K562 (cell line): ENCODE results near the gene RPS10. TPM values are rescaled to one million over a fixed set of nuclear protein-coding genes. Genes with fewer than 3 reads are reported as not detected.

Experiments
- ATAC-seq: fragments of 200-7000 bp; cut with Tn5 transposase; 3 replicates; pipeline ENCODE4 v1.9.1; 2020; ENCODE audit warnings: moderate library complexity
- BruUV-seq: library from RNA; stranded (reverse); fragments of 400-500 nt; replicated peaks from 2 replicates; lab custom pipeline; 2021; lab: Mats Ljungman, UMichigan
- CTCF ChIA-PET: fragments of 300-600 bp; formaldehyde crosslinking; extraction: SDS; loops from one replicate; lab custom pipeline; 2021; ENCODE audit warnings: low intra/inter-chr PET ratio; lab: Yijun Ruan, JAX
- POLR2A ChIA-PET: fragments of 300-600, 350-650 bp; sonication (Branson Sonifier 250); formaldehyde crosslinking; extraction: SDS; loops from one replicate; lab custom pipeline; 2021; ENCODE audit warnings: antibody characterized with exemption, inconsistent platforms; lab: Yijun Ruan, JAX
- DNase-seq, 4 experiments: peaks; one replicate each; pipeline versions ENCODE4 v3.0.0 to v3.0.0-alpha.2; 2011 to 2018; ENCODE audit warnings: low spot score in 3 of 4, mixed read lengths in 3 of 4; ENCODE audit errors: extremely low read depth in 1 of 4
- FAIRE-seq: peaks from 2 replicates; lab custom pipeline; 2011; peaks lifted over from hg19 to GRCh38; lab: Jason Lieb, UNC
- H2AFZ ChIP-seq: 2 replicates; pipeline ENCODE4 v1.6.0; 2011; ENCODE audit warnings: low read depth, low read length, control low read depth, inconsistent platforms
- H3K27ac ChIP-seq: fragments of 200-600 bp; 3 replicates; pipeline ENCODE4 v1.8.0; 2011; ENCODE audit warnings: low read depth, mild to moderate bottlenecking, control low read depth, inconsistent platforms, low read length, moderate library complexity, mixed read lengths; ENCODE audit errors: extremely low read depth
- H3K27me3 ChIP-seq, 2 experiments: fragments of 300-600 bp in 1 of 2; 2 replicates in 1 of 2; 3 replicates in 1 of 2; pipeline versions ENCODE4 v1.6.0 to v1.8.0; 2011; ENCODE audit warnings: inconsistent platforms in 2 of 2, low read length in 2 of 2, mild to moderate bottlenecking in 1 of 2, mixed read lengths in 1 of 2, moderate library complexity in 1 of 2; ENCODE audit not compliant: control insufficient read depth in 2 of 2, insufficient read depth in 2 of 2
- H3K36me3 ChIP-seq: fragments of 300-600 bp; 3 replicates; pipeline ENCODE4 v1.8.0; 2011; ENCODE audit warnings: mild to moderate bottlenecking, low read length, inconsistent platforms; ENCODE audit not compliant: control insufficient read depth, insufficient read depth
- H3K4me1 ChIP-seq, 2 experiments: fragments of 200-600 bp in 1 of 2; replicated peaks in 1 of 2; 2 replicates in 1 of 2; 3 replicates in 1 of 2; pipeline versions ENCODE4 v1.5.1 to v1.8.0; 2011; ENCODE audit warnings: inconsistent platforms in 2 of 2, low read length in 2 of 2, mild to moderate bottlenecking in 1 of 2, mixed read lengths in 1 of 2, moderate library complexity in 1 of 2; ENCODE audit not compliant: control insufficient read depth in 2 of 2, insufficient read depth in 2 of 2
- H3K4me2 ChIP-seq: 2 replicates; pipeline ENCODE4 v1.6.1; 2011; ENCODE audit warnings: low read length, control low read depth, inconsistent platforms, mixed read lengths; ENCODE audit not compliant: insufficient read depth
- H3K4me3 ChIP-seq: fragments of 200-600 bp; sonication (generic), shearing (Covaris generic); 2 replicates; pipeline ENCODE4 v1.5.1; 2016; ENCODE audit warnings: control low read depth, inconsistent platforms
- H3K79me2 ChIP-seq: fragments of 200-600 bp; 3 replicates; pipeline ENCODE4 v1.8.0; 2011; ENCODE audit warnings: low read length, inconsistent platforms; ENCODE audit not compliant: control insufficient read depth, insufficient read depth
- H3K9ac ChIP-seq, 2 experiments: 2 replicates each; pipeline versions ENCODE4 v1.6.0 to v1.6.1; 2011; ENCODE audit warnings: low read depth in 2 of 2, low read length in 2 of 2, control low read depth in 1 of 2, inconsistent platforms in 1 of 2, mild to moderate bottlenecking in 1 of 2, mixed read lengths in 1 of 2; ENCODE audit not compliant: insufficient read depth in 1 of 2
- H3K9me1 ChIP-seq: one replicate; pipeline ENCODE4 v1.6.0; 2011; ENCODE audit warnings: inconsistent platforms, mild to moderate bottlenecking, low read length, moderate library complexity; ENCODE audit not compliant: control insufficient read depth, insufficient read depth
- H3K9me3 ChIP-seq: replicated peaks from 2 replicates; pipeline ENCODE4 v1.5.1; 2011; ENCODE audit warnings: low read depth, low read length, inconsistent platforms; ENCODE audit not compliant: control insufficient read depth, insufficient read depth
- H4K20me1 ChIP-seq: replicated peaks from 2 replicates; pipeline ENCODE4 v1.6.1; 2011; ENCODE audit warnings: low read length, inconsistent platforms, mixed read lengths; ENCODE audit not compliant: control insufficient read depth, insufficient read depth
- CTBP1 ChIP-seq: fragments of 450-650 bp; IDR thresholded peaks from 2 replicates; pipeline ENCODE4 v1.6.1; 2016; ENCODE audit warnings: borderline replicate concordance
- FOS ChIP-seq: IDR thresholded peaks from 3 replicates; pipeline ENCODE4 v1.6.1; 2011; ENCODE audit not compliant: insufficient read length; ENCODE audit errors: extremely low read depth
- GATA2 ChIP-seq: sonication (generic); formaldehyde crosslinking; IDR thresholded peaks from 2 replicates; pipeline ENCODE4 v1.4.0; 2020; ENCODE audit warnings: mild to moderate bottlenecking, missing genetic modification reagents
- MAZ ChIP-seq, 2 experiments: fragments of 450-650 bp in 1 of 2; sonication (generic) in 1 of 2; formaldehyde crosslinking; IDR thresholded peaks in 1 of 2; conservative IDR thresholded peaks in 1 of 2; 2 replicates each; pipeline versions ENCODE4 v1.4.0 to v1.5.0; 2020; ENCODE audit warnings: mild to moderate bottlenecking in 1 of 2, missing genetic modification reagents in 1 of 2
- MLLT1 ChIP-seq, 2 experiments: fragments of 450-650 bp; IDR thresholded peaks; 2 replicates each; pipeline ENCODE4 v1.6.1; 2016
- RBFOX2 ChIP-seq: fragments of 200-400 bp; formaldehyde crosslinking; IDR thresholded peaks from 2 replicates; pipeline ENCODE4 v1.6.1; 2017; ENCODE audit warnings: low read depth, mild to moderate bottlenecking, low read length, moderate library complexity
- ZSCAN32 ChIP-seq: fragments of 450-650 bp; formaldehyde crosslinking; IDR thresholded peaks from 2 replicates; pipeline ENCODE4 v1.4.0; 2020; ENCODE audit warnings: mild to moderate bottlenecking, moderate library complexity
- WGBS: fragments of 100-300 bp; shearing (Covaris generic); methylation state at CpG from one replicate; pipeline ENCODE4 v1.1.6; 2016; ENCODE audit warnings: low coverage, mixed read lengths; ENCODE audit not compliant: insufficient coverage; ENCODE audit errors: missing lambda C conversion rate; 5-methylcytosine and 5-hydroxymethylcytosine counted together
- in situ Hi-C: fragments of 300-500 bp; cut with MboI; formaldehyde crosslinking; loops from 4 replicates; pipeline ENCODE4 v1.15.0; 2018; ENCODE audit warnings: inconsistent platforms, mixed read lengths
- intact Hi-C: fragments of 100-400 bp; cut with micrococcal nuclease; formaldehyde crosslinking; loops from 2 replicates; pipeline ENCODE4 v1.14.2; 2022
- polyA plus RNA-seq, 8 experiments: library from polyadenylated mRNA; depleted of rRNA in 4 of 8; stranded (reverse) in 5 of 8; unstranded in 3 of 8; fragments of >200 nt; fragmentation: Nextera tagmentation in 2 of 8; fragmentation: Illumina TruSeq in 1 of 8; extraction: Ambion mirVana in 2 of 8; extraction: Trizol in 1 of 8; gene quantifications; 2 replicates each; pipeline versions ENCODE4 v1.2.1 to v1.2.3, GENCODE V29; 2011 to 2014; ENCODE audit warnings: inconsistent platforms in 1 of 8, missing spikeins in 1 of 8
- total RNA-seq, 7 experiments: library from RNA; depleted of rRNA in 6 of 7; stranded (reverse); fragments of >200 nt in 6 of 7; fragmentation: Illumina TruSeq in 2 of 7; extraction: Trizol in 2 of 7; gene quantifications; 2 replicates each; pipeline versions ENCODE4 v1.2.1 to v1.2.3, GENCODE V29; 2011 to 2021; ENCODE audit warnings: low replicate concordance in 1 of 7
- TF ChIP-seq, protein P1 (sequence below): sonication (generic); IDR thresholded peaks from 2 replicates; pipeline ENCODE4 v1.6.1; 2016
- TF ChIP-seq, protein P2 (sequence below): fragments of 450-650 bp; IDR thresholded peaks from 2 replicates; pipeline ENCODE4 v1.6.1; 2016; ENCODE audit warnings: mild to moderate bottlenecking
- TF ChIP-seq, protein P3 (sequence below): fragments of 450-650 bp; IDR thresholded peaks from 2 replicates; pipeline ENCODE4 v1.6.1; 2016; ENCODE audit warnings: borderline replicate concordance

RPS10 gene
- total and polyA plus RNA-seq, 9 of the 15 experiments (the other 6 are each of a cell fraction or from before 2014, with no cell fraction given) = 2,680 to 5,251 (median 3,876) TPM

- peak overlapping the region; percentile 59 to 85; a peak in 3 of 4 replicates for H3K9ac ChIP-seq
- peak overlapping the region; percentile 91 for H3K4me2 ChIP-seq
- H3K9me1 ChIP-seq = no peaks in the 10 kb centered on the region
- H3K4me3 ChIP-seq = peak overlapping the region; percentile 91
- DNase-seq (peak in 2 of 4 experiments; percentile 36 to 64), ATAC-seq (peak; percentile 22), FAIRE-seq (peak; percentile 15)
- ChIA-PET CTCF (interaction anchor here (0.7 to 3.1 kb wide), 2 partner anchors 141 to 204 kb away, joined by 3 to 15 read pairs; partner anchors contain the start of gene SMIM29), POLR2A (interaction anchor here (0.6 to 2.2 kb wide), 16 partner anchors 8 to 167 kb away, joined by 3 to 9 read pairs (median 3); no protein-coding TSS in a partner anchor)
- intact Hi-C loops (loop anchor here (2.0 to 10.0 kb wide), 2 partner anchors 66 to 116 kb away; no protein-coding TSS in a partner anchor), in situ Hi-C loops (no loop called here)
- H3K27me3 ChIP-seq = no peaks in the 10 kb centered on the region
- peak overlapping the region; percentile 96 for H3K27ac ChIP-seq
- 4% methylated on average over 14 of the region's 14 CpGs for WGBS
- no peaks in the 10 kb centered on the region for H3K9me3 ChIP-seq
- peak overlapping the region; percentile 22; the same call in 1 of the 2 replicates for H2AFZ ChIP-seq
- H3K36me3 ChIP-seq = peaks cover 14% of the 10 kb centered on the region; the same call in 1 of the 3 replicates
- H3K79me2 ChIP-seq = peaks cover 73% of the 10 kb centered on the region
- BruUV-seq = TSS peak; percentile 44
- no peaks in the 10 kb centered on the region; the same call in 1 of the 2 replicates for H4K20me1 ChIP-seq
- H3K4me1 ChIP-seq = peaks cover 21 to 26% of the 10 kb centered on the region in 2 experiments; a peak in 4 of 5 replicates
- TF ChIP-seq CTBP1 (peak; percentile 27; the same call in 1 of the 2 replicates), GATA2 (no peak), ZSCAN32 (peak; percentile 49; the same call in 1 of the 2 replicates), RBFOX2 (0 out of 2 replicates have a peak, but pooled peaks have one; percentile 46), MLLT1 (IDR thresholded peaks at IDR 0.05) (peak in 1 of 2 experiments; percentile 57; a peak in 1 of 4 replicates), MAZ (CRISPR knock-in tag; conservative IDR thresholded peaks at IDR 0.05 in 1 of 2, IDR thresholded peaks at IDR 0.05 in 1 of 2) (0 out of 4 replicates have a peak, but pooled peaks of 1 of the 2 experiments have one; percentile 20), FOS (no peak)
- TF ChIP-seq, protein P1, sequence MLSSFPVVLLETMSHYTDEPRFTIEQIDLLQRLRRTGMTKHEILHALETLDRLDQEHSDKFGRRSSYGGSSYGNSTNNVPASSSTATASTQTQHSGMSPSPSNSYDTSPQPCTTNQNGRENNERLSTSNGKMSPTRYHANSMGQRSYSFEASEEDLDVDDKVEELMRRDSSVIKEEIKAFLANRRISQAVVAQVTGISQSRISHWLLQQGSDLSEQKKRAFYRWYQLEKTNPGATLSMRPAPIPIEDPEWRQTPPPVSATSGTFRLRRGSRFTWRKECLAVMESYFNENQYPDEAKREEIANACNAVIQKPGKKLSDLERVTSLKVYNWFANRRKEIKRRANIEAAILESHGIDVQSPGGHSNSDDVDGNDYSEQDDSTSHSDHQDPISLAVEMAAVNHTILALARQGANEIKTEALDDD = no peak
- TF ChIP-seq, protein P2, sequence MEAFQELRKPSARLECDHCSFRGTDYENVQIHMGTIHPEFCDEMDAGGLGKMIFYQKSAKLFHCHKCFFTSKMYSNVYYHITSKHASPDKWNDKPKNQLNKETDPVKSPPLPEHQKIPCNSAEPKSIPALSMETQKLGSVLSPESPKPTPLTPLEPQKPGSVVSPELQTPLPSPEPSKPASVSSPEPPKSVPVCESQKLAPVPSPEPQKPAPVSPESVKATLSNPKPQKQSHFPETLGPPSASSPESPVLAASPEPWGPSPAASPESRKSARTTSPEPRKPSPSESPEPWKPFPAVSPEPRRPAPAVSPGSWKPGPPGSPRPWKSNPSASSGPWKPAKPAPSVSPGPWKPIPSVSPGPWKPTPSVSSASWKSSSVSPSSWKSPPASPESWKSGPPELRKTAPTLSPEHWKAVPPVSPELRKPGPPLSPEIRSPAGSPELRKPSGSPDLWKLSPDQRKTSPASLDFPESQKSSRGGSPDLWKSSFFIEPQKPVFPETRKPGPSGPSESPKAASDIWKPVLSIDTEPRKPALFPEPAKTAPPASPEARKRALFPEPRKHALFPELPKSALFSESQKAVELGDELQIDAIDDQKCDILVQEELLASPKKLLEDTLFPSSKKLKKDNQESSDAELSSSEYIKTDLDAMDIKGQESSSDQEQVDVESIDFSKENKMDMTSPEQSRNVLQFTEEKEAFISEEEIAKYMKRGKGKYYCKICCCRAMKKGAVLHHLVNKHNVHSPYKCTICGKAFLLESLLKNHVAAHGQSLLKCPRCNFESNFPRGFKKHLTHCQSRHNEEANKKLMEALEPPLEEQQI = peak; percentile 53; the same call in 1 of the 2 replicates
- TF ChIP-seq, protein P3, sequence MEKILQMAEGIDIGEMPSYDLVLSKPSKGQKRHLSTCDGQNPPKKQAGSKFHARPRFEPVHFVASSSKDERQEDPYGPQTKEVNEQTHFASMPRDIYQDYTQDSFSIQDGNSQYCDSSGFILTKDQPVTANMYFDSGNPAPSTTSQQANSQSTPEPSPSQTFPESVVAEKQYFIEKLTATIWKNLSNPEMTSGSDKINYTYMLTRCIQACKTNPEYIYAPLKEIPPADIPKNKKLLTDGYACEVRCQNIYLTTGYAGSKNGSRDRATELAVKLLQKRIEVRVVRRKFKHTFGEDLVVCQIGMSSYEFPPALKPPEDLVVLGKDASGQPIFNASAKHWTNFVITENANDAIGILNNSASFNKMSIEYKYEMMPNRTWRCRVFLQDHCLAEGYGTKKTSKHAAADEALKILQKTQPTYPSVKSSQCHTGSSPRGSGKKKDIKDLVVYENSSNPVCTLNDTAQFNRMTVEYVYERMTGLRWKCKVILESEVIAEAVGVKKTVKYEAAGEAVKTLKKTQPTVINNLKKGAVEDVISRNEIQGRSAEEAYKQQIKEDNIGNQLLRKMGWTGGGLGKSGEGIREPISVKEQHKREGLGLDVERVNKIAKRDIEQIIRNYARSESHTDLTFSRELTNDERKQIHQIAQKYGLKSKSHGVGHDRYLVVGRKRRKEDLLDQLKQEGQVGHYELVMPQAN = peak; percentile 56; the same call in 1 of the 2 replicates
Observed at GRCh38 chr6:34390531-34391472, 35.1 kb downstream of the RPS10 start.
